Breast epithelium (tissue), 3 donors: ENCODE data around the gene ENPP6.

Experiments used
- POLR2AphosphoS5 ChIP-seq, 3 donors: sonication (generic); formaldehyde crosslinking; IDR thresholded peaks; one replicate each; pipeline ENCODE4 v1.6.1; 2017; ENCODE audit warnings: antibody characterized with exemption in 3 of 3
- TF ChIP-seq, protein P1 (sequence below), 3 donors: fragments of 450-650 bp; IDR thresholded peaks; one replicate each; pipeline ENCODE4 v1.5.1; 2016 to 2017; ENCODE audit warnings: antibody characterized with exemption in 3 of 3, mild to moderate bottlenecking in 3 of 3, moderate library complexity in 3 of 3

DNA sequence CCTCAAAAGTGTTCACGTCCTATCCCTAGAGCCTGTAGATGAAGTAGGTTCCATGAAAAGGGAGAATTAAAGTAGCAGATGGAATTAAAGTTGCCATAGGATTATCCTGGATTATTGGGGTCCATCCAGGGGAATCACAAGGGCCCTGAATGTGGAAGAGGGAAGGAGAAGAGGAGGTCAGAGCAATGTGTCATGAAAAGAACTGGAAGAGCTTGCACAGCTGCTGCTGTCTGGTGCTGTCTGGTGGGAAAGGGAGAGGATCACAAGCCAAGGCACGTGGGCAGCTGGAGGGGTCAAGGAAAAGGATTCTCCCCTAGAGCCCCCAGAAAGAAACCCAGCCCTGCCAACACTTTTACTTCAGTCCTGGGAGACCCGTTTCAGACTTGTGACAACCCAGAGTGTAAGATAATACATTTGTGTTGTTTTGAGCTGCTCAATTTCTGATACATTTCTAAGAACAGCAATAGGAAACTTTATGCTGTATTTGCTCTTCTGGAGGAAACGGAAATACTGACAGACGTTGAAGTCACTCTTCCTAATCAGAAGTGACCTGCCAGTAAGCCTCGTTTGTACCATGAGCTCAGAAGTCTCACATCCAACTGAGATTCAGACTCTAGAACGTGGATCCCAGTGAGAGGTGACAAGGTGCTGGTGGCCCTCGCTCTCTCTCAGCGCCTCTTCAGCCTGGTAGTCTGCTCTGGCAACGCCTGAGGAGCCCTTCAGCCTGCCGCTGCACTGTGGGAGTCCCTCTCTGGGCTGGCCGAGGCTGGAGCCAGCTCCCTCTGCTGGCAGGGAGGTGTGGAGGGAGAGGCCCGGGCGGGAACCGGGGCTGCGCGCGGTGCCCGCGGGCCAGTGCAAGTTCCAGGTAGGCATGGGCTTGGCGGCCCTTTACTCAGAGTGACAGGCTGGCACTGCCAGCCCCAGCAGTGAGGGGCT, 34.7 kb upstream of the ENPP6 start:
- TF ChIP-seq, protein P1, sequence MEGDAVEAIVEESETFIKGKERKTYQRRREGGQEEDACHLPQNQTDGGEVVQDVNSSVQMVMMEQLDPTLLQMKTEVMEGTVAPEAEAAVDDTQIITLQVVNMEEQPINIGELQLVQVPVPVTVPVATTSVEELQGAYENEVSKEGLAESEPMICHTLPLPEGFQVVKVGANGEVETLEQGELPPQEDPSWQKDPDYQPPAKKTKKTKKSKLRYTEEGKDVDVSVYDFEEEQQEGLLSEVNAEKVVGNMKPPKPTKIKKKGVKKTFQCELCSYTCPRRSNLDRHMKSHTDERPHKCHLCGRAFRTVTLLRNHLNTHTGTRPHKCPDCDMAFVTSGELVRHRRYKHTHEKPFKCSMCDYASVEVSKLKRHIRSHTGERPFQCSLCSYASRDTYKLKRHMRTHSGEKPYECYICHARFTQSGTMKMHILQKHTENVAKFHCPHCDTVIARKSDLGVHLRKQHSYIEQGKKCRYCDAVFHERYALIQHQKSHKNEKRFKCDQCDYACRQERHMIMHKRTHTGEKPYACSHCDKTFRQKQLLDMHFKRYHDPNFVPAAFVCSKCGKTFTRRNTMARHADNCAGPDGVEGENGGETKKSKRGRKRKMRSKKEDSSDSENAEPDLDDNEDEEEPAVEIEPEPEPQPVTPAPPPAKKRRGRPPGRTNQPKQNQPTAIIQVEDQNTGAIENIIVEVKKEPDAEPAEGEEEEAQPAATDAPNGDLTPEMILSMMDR (IDR thresholded peaks at IDR 0.05), result no peak
- no peak for TF ChIP-seq POLR2AphosphoS5 (IDR thresholded peaks at IDR 0.05)
